A673 (cell line): ENCODE data around the gene MRE11. TPM values are rescaled to one million over a fixed set of nuclear protein-coding genes. Genes with fewer than 3 reads are reported as not detected.

Experiments
- BruUV-seq: library from RNA; stranded (reverse); fragments of 400-500 nt; replicated peaks from 2 replicates; lab custom pipeline; 2021; lab: Mats Ljungman, UMichigan
- CTCF ChIA-PET: fragments of 300-600 bp; sonication (Branson Sonifier 250); formaldehyde crosslinking; loops from one replicate; lab custom pipeline; 2022; ENCODE audit warnings: antibody characterized with exemption; lab: Charles Lee
- POLR2A ChIA-PET: fragments of 300-600 bp; sonication (Branson Sonifier 250); formaldehyde crosslinking; loops from one replicate; lab custom pipeline; 2022; ENCODE audit warnings: antibody characterized with exemption; ENCODE audit not compliant: low non-redundant PET; lab: Charles Lee
- DNase-seq: peaks from one replicate; pipeline ENCODE4 v3.0.0-alpha.2; 2015; ENCODE audit warnings: low spot score
- H3K27ac ChIP-seq: fragments of 200-600 bp; sonication (generic); 2 replicates; pipeline ENCODE4 v1.5.1; 2016; ENCODE audit warnings: mixed run types, low read depth, mild to moderate bottlenecking, mixed read lengths, antibody characterized with exemption, low read length; ENCODE audit not compliant: poor library complexity, severe bottlenecking
- H3K27me3 ChIP-seq: fragments of 200-600 bp; sonication (generic); replicated peaks from 2 replicates; pipeline ENCODE4 v1.6.1; 2017; ENCODE audit warnings: mixed run types, low read depth, mild to moderate bottlenecking, mixed read lengths, antibody characterized with exemption, low read length; ENCODE audit not compliant: insufficient read depth, poor library complexity
- H3K36me3 ChIP-seq: fragments of 200-600 bp; sonication (generic); 2 replicates; pipeline ENCODE4 v1.6.1; 2016; ENCODE audit warnings: mixed run types, mild to moderate bottlenecking, mixed read lengths, antibody characterized with exemption, low read length; ENCODE audit not compliant: insufficient read depth, poor library complexity, severe bottlenecking
- H3K4me1 ChIP-seq: fragments of 200-600 bp; sonication (generic); 2 replicates; pipeline ENCODE4 v1.6.1; 2017; ENCODE audit warnings: mixed run types, mild to moderate bottlenecking, mixed read lengths, antibody characterized with exemption, low read length; ENCODE audit not compliant: insufficient read depth, poor library complexity, severe bottlenecking
- H3K4me3 ChIP-seq: fragments of 200-600 bp; sonication (generic); 2 replicates; pipeline ENCODE4 v1.5.1; 2016; ENCODE audit warnings: low read depth, mixed run types, mild to moderate bottlenecking, mixed read lengths, low read length; ENCODE audit not compliant: poor library complexity, severe bottlenecking
- H3K9me3 ChIP-seq: fragments of 200-600 bp; sonication (generic); 2 replicates; pipeline ENCODE4 v1.6.1; 2016; ENCODE audit warnings: mixed run types, low read depth, mild to moderate bottlenecking, mixed read lengths, antibody characterized with exemption, low read length; ENCODE audit not compliant: poor library complexity, severe bottlenecking
- CTCF ChIP-seq: fragments of 300-800, 200-600 bp; sonication (generic); conservative IDR thresholded peaks from 2 replicates; pipeline ENCODE4 v1.5.1; 2017; ENCODE audit warnings: low read depth, mild to moderate bottlenecking, antibody characterized with exemption, low read length, moderate library complexity, mixed read lengths
- EZH2 ChIP-seq: fragments of 200-600 bp; sonication (generic); IDR thresholded peaks from 2 replicates; pipeline ENCODE4 v1.6.1; 2017; ENCODE audit warnings: borderline replicate concordance, low read depth, mild to moderate bottlenecking, mixed read lengths, antibody characterized with exemption, low read length; ENCODE audit not compliant: poor library complexity, severe bottlenecking
- intact Hi-C: fragments of 100-400 bp; cut with micrococcal nuclease; formaldehyde crosslinking; loops from one replicate; pipeline ENCODE4 v1.10.0; 2022; ENCODE audit not compliant: unreplicated experiment
- total RNA-seq: library from RNA; stranded (reverse); gene quantifications from 2 replicates; pipeline ENCODE4 v1.2.3, GENCODE V29; 2021

MRE11 gene
- total RNA-seq, 1 experiment from 2014 or later: 44.7 TPM

GRCh38 chr11:94449437-94449836, 44.2 kb downstream of the MRE11 start:
- BruUV-seq: no TSS peak

GRCh38 chr11:94449029-94449428, 44.6 kb downstream of the MRE11 start:
- H3K27me3 ChIP-seq: no peaks in the 10 kb centered on the region
- no peak for TF ChIP-seq CTCF
- no peak for TF ChIP-seq EZH2
- intact Hi-C loops: no loop called here
- POLR2A ChIA-PET: no interaction called here
- H3K36me3 ChIP-seq: peaks cover 10% of the 10 kb centered on the region
- CTCF ChIA-PET: no interaction called here
- no TSS peak for BruUV-seq
- H3K4me1 ChIP-seq: no peaks in the 10 kb centered on the region
- no peak overlapping the region for H3K27ac ChIP-seq
- H3K4me3 ChIP-seq: no peak overlapping the region
- H3K9me3 ChIP-seq: no peaks in the 10 kb centered on the region
- DNase-seq: no peak

More at GRCh38 chr11:94449437-94449836, 44.2 kb downstream of the MRE11 start:
- no peak overlapping the region for H3K4me3 ChIP-seq
- no peak for DNase-seq
- TF ChIP-seq CTCF (no peak), EZH2 (no peak)
- ChIA-PET CTCF (no interaction called here), POLR2A (no interaction called here)
- H3K27ac ChIP-seq: no peak overlapping the region
- no peaks in the 10 kb centered on the region for H3K9me3 ChIP-seq
- intact Hi-C loops: no loop called here
- peaks cover 10% of the 10 kb centered on the region for H3K36me3 ChIP-seq
- H3K27me3 ChIP-seq: no peaks in the 10 kb centered on the region
- no peaks in the 10 kb centered on the region for H3K4me1 ChIP-seq

GRCh38 chr11:94447149-94447548, 46.5 kb downstream of the MRE11 start:
- no peaks in the 10 kb centered on the region for H3K4me1 ChIP-seq
- no peak overlapping the region for H3K4me3 ChIP-seq
- intact Hi-C loops: no loop called here
- TF ChIP-seq CTCF (no peak), EZH2 (no peak)
- CTCF ChIA-PET: no interaction called here
- H3K27ac ChIP-seq: no peak overlapping the region
- no peaks in the 10 kb centered on the region for H3K9me3 ChIP-seq
- POLR2A ChIA-PET: no interaction called here
- peaks cover 10% of the 10 kb centered on the region for H3K36me3 ChIP-seq
- no TSS peak for BruUV-seq
- DNase-seq: no peak
- H3K27me3 ChIP-seq: no peaks in the 10 kb centered on the region
